Thyroid gland (tissue), 4 donors: ENCODE measurements around the gene TEX44.

Source experiments
- CTCF ChIP-seq, 6 experiments: fragments of 200-600 bp in 3 of 6; fragments of 450-650 bp in 3 of 6; sonication (generic) in 3 of 6; IDR thresholded peaks; one replicate each; pipeline ENCODE4 v1.5.1; 2016 to 2019; ENCODE audit warnings: antibody characterized with exemption in 6 of 6, mild to moderate bottlenecking in 2 of 6, inconsistent platforms in 1 of 6, moderate library complexity in 1 of 6
- POLR2A ChIP-seq, 2 donors: fragments of 450-650 bp; IDR thresholded peaks; one replicate each; pipeline ENCODE4 v1.6.1; 2017; ENCODE audit warnings: antibody characterized with exemption in 2 of 2, mild to moderate bottlenecking in 2 of 2, moderate library complexity in 1 of 2

- no peak for TF ChIP-seq CTCF (IDR thresholded peaks at IDR 0.05)
- no peak for TF ChIP-seq POLR2A (IDR thresholded peaks at IDR 0.05)
Measured at GRCh38 chr2:231552752-231553151, 39.9 kb upstream of the TEX44 start.
